Activated CD8-positive, alpha-beta memory T cell treated with anti-CD3 and anti-CD28 coated beads, Interleukin-2, amount 10 ng/mL, durations not matched to agents 7 days and 5 days (primary cell): Measurements from ENCODE around the gene NUP214. TPM values are rescaled to one million over a fixed set of nuclear protein-coding genes. Genes with fewer than 3 reads are reported as not detected.
"Not testable (repeated sequence)": the region's sequence is repeated elsewhere in the genome, so short reads cannot be mapped to it uniquely, and the experiment has no call there.

ENCODE experiments used
- ATAC-seq: fragments of 150-1000 bp; cut with Tn5 transposase; one replicate; pipeline ENCODE4 v1.10.0; 2021; ENCODE audit warnings: moderate library complexity
- CTCF ChIA-PET: fragments of 350-600 bp; sonication (Branson Sonifier 250); formaldehyde crosslinking; loops from one replicate; lab custom pipeline; 2021; ENCODE audit warnings: antibody characterized with exemption; lab: Charles Lee
- DNase-seq: peaks from one replicate; pipeline ENCODE4 v3.0.0-alpha.2; 2020
- H3K27ac Mint-ChIP-seq: one replicate; pipeline ENCODE4 v1.8.0; 2021; ENCODE audit warnings: mild to moderate bottlenecking, mixed read lengths
- H3K27me3 Mint-ChIP-seq: one replicate; pipeline ENCODE4 v1.8.0; 2021; ENCODE audit warnings: mixed read lengths
- H3K36me3 Mint-ChIP-seq: one replicate; pipeline ENCODE4 v1.8.0; 2021; ENCODE audit warnings: mild to moderate bottlenecking, mixed read lengths
- H3K4me1 Mint-ChIP-seq: one replicate; pipeline ENCODE4 v1.8.0; 2021; ENCODE audit warnings: mixed read lengths
- H3K4me3 Mint-ChIP-seq: one replicate; pipeline ENCODE4 v1.8.0; 2021; ENCODE audit warnings: mild to moderate bottlenecking, moderate library complexity, mixed read lengths
- H3K9me3 Mint-ChIP-seq: one replicate; pipeline ENCODE4 v1.8.0; 2022; ENCODE audit warnings: low read depth, mixed read lengths
- total RNA-seq, 2 experiments: library from RNA; stranded (reverse); gene quantifications; one replicate each; pipeline ENCODE4 v1.2.3, GENCODE V29; 2021

The NUP214 gene
- total RNA-seq, 2 experiments from 2014 or later = 58.3 to 79.9 TPM

DNA sequence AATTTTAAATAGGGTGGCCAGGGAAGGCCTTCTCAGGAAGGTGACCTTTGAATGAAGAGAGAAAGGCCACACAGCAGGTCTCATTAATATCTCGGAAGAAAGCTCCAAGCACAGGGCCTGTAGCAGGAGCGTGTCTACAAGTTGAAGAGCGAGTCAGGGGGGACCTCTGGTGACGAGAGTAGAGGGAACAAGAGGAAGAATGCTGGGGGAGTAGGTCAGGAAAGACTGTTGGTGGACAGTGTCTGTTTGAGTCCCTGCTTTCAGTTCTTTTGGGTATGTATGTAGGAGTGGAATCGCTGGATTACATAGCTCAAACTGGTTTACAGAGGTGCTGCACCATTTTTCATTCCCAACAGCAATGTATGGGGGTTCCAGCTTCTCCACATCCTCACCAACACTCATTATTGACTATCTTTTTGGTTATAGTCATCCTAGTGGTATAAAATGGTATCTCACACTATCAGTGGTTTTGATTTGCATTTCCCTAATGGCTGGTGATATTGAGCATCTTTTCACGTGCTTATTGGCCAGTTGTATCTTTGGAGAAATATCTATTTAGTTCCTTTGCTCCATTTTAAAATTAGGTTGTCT lies 55.8 kb downstream of the NUP214 start:
- DNase-seq (no peak), ATAC-seq (no peak)
- Mint-ChIP-seq H3K36me3 (peaks cover 34% of the 10 kb centered on the region), H3K27me3 (no peaks in the 10 kb centered on the region), H3K4me3 (no peak overlapping the region), H3K27ac (no peak overlapping the region), H3K9me3 (no peaks in the 10 kb centered on the region), H3K4me1 (peaks cover 10% of the 10 kb centered on the region)
- CTCF ChIA-PET = interaction anchor here (0.6 to 8.1 kb wide), 12 partner anchors 16 to 362 kb away, joined by 3 to 154 read pairs (median 4); no protein-coding TSS in a partner anchor

DNA sequence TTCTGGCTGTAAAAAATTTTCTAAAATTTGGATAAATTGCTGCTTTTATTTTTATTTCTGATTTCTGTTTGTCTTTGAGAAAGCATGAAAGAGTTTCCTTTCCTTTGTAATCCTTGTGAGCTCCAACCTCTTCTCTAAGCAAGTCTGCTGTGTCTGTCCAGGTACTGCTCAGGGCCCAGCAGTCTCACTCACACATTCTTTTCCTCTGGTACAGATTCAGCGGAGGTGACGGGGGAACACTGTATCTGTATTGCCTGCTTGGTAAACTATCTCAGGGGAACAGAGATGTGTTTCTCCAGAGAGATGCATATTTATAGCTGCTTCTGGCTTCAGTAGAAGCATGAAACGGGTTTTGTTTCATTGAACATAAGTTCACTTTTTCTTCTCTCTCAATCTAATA lies 60.5 kb downstream of the NUP214 start:
- no peaks in the 10 kb centered on the region for H3K9me3 Mint-ChIP-seq
- H3K27ac Mint-ChIP-seq = no peak overlapping the region
- no peak overlapping the region for H3K4me3 Mint-ChIP-seq
- H3K27me3 Mint-ChIP-seq = no peaks in the 10 kb centered on the region
- CTCF ChIA-PET = interaction anchor here (0.6 to 1.0 kb wide), 2 partner anchors 139 to 393 kb away, joined by 3 read pairs; no protein-coding TSS in a partner anchor
- DNase-seq (no peak), ATAC-seq (no peak)
- H3K4me1 Mint-ChIP-seq = peaks cover 2% of the 10 kb centered on the region
- peaks cover 35% of the 10 kb centered on the region for H3K36me3 Mint-ChIP-seq

DNA sequence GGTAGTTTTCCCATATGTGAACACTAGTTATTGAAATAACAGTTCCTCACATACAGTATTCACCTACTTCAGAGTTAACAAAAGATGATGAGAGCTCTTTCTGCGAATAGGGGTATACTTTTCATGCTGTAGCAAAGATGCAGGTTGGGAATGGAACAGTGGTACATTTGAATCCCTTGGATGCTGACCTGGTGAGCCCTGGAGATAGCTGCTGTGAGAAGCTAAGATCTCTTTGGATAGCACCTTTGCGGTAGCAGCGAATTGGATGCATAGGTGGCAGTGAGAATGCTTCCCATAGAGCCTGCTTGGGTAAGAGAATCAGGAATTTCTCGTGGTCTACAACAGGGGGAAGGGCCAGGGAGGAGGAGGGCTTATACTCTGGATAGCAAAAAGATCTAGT lies 61.2 kb downstream of the NUP214 start:
- H3K4me1 Mint-ChIP-seq = peaks cover 2% of the 10 kb centered on the region
- no peak overlapping the region for H3K27ac Mint-ChIP-seq
- peaks cover 32% of the 10 kb centered on the region for H3K36me3 Mint-ChIP-seq
- DNase-seq = no peak
- CTCF ChIA-PET = no interaction called here
- H3K27me3 Mint-ChIP-seq = no peaks in the 10 kb centered on the region
- no peak overlapping the region for H3K4me3 Mint-ChIP-seq
- no peaks in the 10 kb centered on the region for H3K9me3 Mint-ChIP-seq
- no peak for ATAC-seq

DNA sequence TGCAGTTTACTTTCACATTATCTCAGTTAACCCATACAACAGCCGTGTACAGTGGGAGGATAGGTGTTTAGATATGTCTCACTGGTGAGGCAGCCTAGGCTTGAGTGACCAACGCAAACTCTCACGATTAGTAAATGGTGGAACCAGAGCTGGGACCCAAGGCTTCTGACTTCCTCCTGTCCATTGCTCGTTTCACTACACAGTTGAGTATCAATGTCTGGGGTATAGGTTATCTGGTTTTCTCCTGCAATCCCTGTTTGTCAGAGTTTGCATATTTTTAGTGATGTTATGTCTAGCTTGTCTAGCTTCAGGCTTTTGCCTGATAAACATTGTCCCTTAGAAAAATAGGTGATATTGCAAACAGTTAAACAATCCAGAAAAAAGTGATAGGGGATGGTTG lies 62.6 kb downstream of the NUP214 start:
- Mint-ChIP-seq H3K4me1 (peaks cover 2% of the 10 kb centered on the region), H3K27me3 (no peaks in the 10 kb centered on the region), H3K36me3 (peaks cover 36% of the 10 kb centered on the region), H3K9me3 (no peaks in the 10 kb centered on the region), H3K27ac (peak overlapping the region; percentile 27), H3K4me3 (no peak overlapping the region)
- CTCF ChIA-PET = interaction anchor here (0.6 to 1.8 kb wide), 2 partner anchors 148 to 322 kb away, joined by 3 to 7 read pairs; no protein-coding TSS in a partner anchor
- no peak for DNase-seq
- no peak for ATAC-seq

DNA sequence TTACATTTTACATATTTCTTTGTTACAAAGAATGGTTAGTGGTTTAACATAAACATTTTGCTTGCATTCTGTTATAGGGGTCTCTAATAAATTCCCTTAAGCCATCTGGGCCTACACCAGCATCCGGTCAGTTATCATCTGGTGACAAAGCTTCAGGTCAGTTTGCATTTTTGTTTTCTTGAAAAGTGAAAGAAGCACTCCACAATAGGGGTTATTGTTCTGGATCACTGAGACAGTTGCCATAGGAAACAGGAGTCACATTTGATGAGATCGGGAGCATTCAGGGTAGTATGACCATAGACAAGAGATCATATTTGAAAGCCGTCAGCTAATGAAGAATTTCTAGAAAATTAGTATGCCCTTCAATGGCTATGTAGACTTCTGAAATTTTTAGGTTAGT lies 63.6 kb downstream of the NUP214 start:
- Mint-ChIP-seq H3K4me3 (no peak overlapping the region), H3K27me3 (no peaks in the 10 kb centered on the region), H3K27ac (no peak overlapping the region), H3K9me3 (no peaks in the 10 kb centered on the region), H3K4me1 (peaks cover 2% of the 10 kb centered on the region), H3K36me3 (peaks cover 40% of the 10 kb centered on the region)
- DNase-seq (no peak), ATAC-seq (no peak)
- CTCF ChIA-PET = interaction anchor here (1.8 kb wide), 1 partner anchor 147 kb away, joined by 7 read pairs; no protein-coding TSS in a partner anchor

DNA sequence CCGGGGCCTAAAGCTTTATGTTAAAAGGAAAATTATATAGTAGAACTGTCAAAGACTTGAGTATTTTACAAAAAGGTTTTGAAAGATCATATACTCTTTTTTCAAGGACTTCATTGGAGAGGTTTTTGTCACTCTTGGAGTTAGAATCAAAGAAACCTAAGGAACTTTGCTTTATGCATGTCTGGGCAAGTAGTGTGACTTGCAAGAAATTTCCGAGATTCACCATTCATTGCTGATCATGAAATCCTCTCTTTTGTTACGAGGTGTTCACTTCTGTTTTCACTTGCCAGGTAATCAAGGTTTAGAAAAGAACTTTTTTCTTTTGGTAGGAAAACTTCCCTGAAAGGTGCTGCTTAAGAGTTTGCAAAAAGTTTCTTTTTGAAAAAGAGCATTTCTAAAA lies 64.8 kb downstream of the NUP214 start:
- peaks cover 44% of the 10 kb centered on the region for H3K36me3 Mint-ChIP-seq
- H3K27me3 Mint-ChIP-seq = no peaks in the 10 kb centered on the region
- H3K27ac Mint-ChIP-seq = no peak overlapping the region
- DNase-seq = no peak
- H3K9me3 Mint-ChIP-seq = no peaks in the 10 kb centered on the region
- CTCF ChIA-PET = no interaction called here
- H3K4me3 Mint-ChIP-seq = no peak overlapping the region
- no peak for ATAC-seq
- peaks cover 2% of the 10 kb centered on the region for H3K4me1 Mint-ChIP-seq

DNA sequence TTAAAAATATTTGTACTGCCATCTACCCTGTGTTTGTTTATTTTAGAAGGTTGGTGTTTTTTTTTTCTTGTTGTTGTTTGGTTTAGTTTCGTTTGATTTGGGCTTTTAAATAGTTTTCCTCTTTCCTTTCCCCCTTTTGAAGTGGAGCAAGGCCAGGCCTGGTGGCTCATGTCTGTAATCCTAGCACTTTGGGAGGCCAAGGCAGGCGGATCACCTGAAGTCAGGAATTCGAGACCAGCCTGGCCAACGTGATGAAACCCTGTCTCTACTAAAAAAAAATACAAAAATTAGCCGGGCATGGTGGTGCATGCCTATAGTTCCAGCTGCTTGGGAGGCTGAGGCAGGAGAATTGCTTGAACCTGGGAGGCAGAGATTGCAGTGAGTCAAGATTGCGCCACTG lies 65.6 kb downstream of the NUP214 start:
- H3K27me3 Mint-ChIP-seq, CTCF ChIA-PET, H3K4me3 Mint-ChIP-seq, H3K4me1 Mint-ChIP-seq, H3K27ac Mint-ChIP-seq, H3K9me3 Mint-ChIP-seq, DNase-seq, ATAC-seq: not testable (repeated sequence)
- H3K36me3 Mint-ChIP-seq = peaks cover 40% of the 10 kb centered on the region

DNA sequence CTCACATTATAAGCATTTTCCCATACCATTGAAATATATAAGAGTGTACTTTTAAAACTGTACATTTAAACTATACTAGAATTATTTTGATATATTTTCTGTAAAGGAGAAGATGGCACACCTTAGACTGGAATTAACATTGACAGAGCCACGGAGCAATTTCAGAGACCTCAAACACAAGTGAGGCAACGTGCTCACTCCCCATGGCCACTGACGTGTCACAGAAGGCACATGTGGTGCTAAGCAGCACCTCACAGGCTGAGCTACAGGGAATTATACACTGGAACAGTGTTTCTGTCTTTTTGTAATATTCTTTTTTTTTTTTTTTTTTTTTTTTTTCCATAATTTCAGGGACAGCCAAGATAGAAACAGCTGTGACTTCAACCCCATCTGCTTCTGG lies 66.5 kb downstream of the NUP214 start:
- no peak for DNase-seq
- no peaks in the 10 kb centered on the region for H3K9me3 Mint-ChIP-seq
- no peak overlapping the region for H3K27ac Mint-ChIP-seq
- ATAC-seq = no peak
- peaks cover 43% of the 10 kb centered on the region for H3K36me3 Mint-ChIP-seq
- CTCF ChIA-PET = interaction anchor here (1.1 to 1.4 kb wide), 2 partner anchors 9 to 144 kb away, joined by 4 to 5 read pairs; no protein-coding TSS in a partner anchor
- peaks cover 2% of the 10 kb centered on the region for H3K4me1 Mint-ChIP-seq
- H3K4me3 Mint-ChIP-seq = no peak overlapping the region
- no peaks in the 10 kb centered on the region for H3K27me3 Mint-ChIP-seq

DNA sequence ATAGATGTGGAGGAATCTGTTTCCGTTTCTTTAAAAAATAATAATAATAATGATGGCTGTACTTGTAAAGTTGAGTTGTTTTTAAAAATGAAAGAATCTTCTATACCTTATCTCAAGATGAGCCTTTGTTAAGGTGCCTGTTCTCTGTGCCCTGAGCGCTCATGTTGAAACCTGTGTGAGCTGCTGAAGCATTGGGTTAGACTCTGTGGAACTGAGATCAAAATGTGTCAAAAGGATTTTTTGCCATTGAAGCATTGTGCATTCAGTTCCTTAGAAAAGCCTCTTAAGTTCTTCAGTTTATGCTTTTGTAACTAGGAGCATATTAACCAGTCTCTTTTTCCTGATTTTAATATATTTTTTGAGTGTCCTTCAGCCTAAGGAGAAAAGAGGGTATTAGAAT lies 67.7 kb downstream of the NUP214 start:
- CTCF ChIA-PET = no interaction called here
- Mint-ChIP-seq H3K9me3 (no peaks in the 10 kb centered on the region), H3K27me3 (no peaks in the 10 kb centered on the region), H3K4me1 (peaks cover 10% of the 10 kb centered on the region), H3K27ac (no peak overlapping the region), H3K36me3 (peaks cover 48% of the 10 kb centered on the region), H3K4me3 (no peak overlapping the region)
- DNase-seq (no peak), ATAC-seq (no peak)

DNA sequence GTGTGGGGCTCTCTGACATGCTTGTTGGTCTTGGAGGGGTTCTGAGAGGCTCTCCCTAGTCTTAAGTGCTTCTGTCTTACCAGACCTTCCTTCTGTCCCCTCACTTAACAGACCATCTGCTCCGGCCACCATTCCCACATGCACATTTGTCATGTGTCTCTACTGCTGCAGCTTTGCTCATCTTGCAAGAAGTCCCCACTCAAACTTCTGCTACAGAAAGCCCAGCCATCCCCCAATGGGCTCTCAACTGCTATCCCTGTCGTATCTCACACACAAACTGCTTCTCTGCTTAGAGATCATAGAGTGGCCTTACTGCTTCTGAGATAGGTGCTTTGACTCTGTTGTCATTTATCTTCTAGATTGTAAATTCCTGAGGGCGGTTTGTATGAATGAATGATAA lies 69.4 kb downstream of the NUP214 start:
- ATAC-seq (no peak), DNase-seq (no peak)
- Mint-ChIP-seq H3K9me3 (no peaks in the 10 kb centered on the region), H3K27ac (no peak overlapping the region), H3K4me1 (peaks cover 10% of the 10 kb centered on the region), H3K36me3 (peaks cover 45% of the 10 kb centered on the region), H3K4me3 (no peak overlapping the region), H3K27me3 (no peaks in the 10 kb centered on the region)
- CTCF ChIA-PET = no interaction called here

DNA sequence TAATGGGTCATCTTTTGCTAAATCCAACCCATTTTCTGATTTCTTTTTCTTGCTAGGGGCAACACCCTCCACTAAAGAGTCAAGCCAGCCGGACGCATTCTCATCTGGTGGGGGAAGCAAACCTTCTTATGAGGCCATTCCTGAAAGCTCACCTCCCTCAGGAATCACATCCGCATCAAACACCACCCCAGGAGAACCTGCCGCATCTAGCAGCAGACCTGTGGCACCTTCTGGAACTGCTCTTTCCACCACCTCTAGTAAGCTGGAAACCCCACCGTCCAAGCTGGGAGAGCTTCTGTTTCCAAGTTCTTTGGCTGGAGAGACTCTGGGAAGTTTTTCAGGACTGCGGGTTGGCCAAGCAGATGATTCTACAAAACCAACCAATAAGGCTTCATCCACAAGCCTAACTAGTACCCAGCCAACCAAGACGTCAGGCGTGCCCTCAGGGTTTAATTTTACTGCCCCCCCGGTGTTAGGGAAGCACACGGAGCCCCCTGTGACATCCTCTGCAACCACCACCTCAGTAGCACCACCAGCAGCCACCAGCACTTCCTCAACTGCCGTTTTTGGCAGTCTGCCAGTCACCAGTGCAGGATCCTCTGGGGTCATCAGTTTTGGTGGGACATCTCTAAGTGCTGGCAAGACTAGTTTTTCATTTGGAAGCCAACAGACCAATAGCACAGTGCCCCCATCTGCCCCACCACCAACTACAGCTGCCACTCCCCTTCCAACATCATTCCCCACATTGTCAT lies 72.0 kb downstream of the NUP214 start:
- Mint-ChIP-seq H3K4me1 (peaks cover 10% of the 10 kb centered on the region), H3K9me3 (no peaks in the 10 kb centered on the region), H3K4me3 (no peak overlapping the region), H3K27ac (no peak overlapping the region), H3K36me3 (peaks cover 49% of the 10 kb centered on the region), H3K27me3 (no peaks in the 10 kb centered on the region)
- DNase-seq = no peak
- no peak for ATAC-seq
- CTCF ChIA-PET = interaction anchor here (0.6 to 1.7 kb wide), 3 partner anchors 17 to 738 kb away, joined by 3 to 5 read pairs (median 4); no protein-coding TSS in a partner anchor

DNA sequence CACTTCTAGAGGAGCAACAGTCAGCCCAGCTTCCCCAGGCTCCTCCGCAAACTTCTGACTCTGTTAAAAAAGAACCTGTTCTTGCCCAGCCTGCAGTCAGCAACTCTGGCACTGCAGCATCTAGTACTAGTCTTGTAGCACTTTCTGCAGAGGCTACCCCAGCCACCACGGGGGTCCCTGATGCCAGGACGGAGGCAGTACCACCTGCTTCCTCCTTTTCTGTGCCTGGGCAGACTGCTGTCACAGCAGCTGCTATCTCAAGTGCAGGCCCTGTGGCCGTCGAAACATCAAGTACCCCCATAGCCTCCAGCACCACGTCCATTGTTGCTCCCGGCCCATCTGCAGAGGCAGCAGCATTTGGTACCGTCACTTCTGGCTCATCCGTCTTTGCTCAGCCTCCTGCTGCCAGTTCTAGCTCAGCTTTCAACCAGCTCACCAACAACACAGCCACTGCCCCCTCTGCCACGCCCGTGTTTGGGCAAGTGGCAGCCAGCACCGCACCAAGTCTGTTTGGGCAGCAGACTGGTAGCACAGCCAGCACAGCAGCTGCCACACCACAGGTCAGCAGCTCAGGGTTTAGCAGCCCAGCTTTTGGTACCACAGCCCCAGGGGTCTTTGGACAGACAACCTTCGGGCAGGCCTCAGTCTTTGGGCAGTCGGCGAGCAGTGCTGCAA lies 72.8 kb downstream of the NUP214 start:
- CTCF ChIA-PET = interaction anchor here (1.0 to 1.4 kb wide), 2 partner anchors 12 to 152 kb away, joined by 3 read pairs; no protein-coding TSS in a partner anchor
- Mint-ChIP-seq H3K4me1 (peaks cover 10% of the 10 kb centered on the region), H3K27me3 (no peaks in the 10 kb centered on the region), H3K9me3 (no peaks in the 10 kb centered on the region), H3K27ac (no peak overlapping the region), H3K4me3 (no peak overlapping the region), H3K36me3 (peaks cover 43% of the 10 kb centered on the region)
- ATAC-seq = no peak
- no peak for DNase-seq

DNA sequence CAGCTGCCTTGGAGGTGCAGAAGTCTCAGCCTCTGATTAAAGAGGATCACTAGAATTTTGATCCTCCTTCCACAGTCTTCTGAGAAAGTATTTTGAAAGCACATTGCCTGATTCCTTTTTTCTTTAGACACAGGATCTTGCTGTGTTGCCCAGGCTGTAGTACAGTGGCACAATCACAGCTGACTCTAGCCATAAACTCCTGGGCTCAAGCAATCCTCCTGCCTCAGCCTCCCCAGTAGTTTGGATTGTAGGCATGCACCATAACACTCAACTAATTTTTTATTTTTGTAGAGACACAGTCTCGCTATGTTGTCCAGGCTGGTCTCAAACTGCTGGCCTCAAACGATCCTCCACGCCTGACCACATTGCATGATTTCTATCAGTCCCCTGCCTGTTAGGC lies 76.5 kb downstream of the NUP214 start:
- Mint-ChIP-seq H3K27me3 (no peaks in the 10 kb centered on the region), H3K4me1 (peaks cover 10% of the 10 kb centered on the region), H3K4me3 (no peak overlapping the region), H3K36me3 (peaks cover 37% of the 10 kb centered on the region), H3K9me3 (no peaks in the 10 kb centered on the region), H3K27ac (no peak overlapping the region)
- DNase-seq = no peak
- CTCF ChIA-PET = interaction anchor here (1.7 kb wide), 1 partner anchor 135 kb away, joined by 4 read pairs; no protein-coding TSS in a partner anchor
- ATAC-seq = no peak
